ENCODE data around the gene SCGB3A2.

Gene SCGB3A2

DNA sequence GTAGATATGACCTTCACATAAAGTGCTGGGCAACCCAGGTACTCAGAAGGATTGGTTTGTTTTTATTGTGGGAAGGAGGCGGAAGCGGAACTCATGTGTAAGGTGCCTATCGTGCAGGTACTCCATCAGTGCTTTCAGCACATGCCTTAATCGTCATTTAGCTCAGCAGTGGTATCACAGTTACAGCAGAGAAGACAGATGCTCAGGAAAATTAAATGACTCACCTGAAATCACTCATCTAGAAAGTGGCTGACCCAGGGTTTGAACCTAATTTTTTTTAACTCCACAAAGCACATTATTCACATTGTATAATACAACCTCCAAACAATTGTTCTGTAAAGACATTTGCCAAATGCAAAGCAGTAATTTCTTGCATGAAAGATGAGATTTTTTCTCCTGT lies 25.6 kb downstream of the SCGB3A2 start:
- DNase-seq (ENCODE audit: low spot score): no peak

DNA sequence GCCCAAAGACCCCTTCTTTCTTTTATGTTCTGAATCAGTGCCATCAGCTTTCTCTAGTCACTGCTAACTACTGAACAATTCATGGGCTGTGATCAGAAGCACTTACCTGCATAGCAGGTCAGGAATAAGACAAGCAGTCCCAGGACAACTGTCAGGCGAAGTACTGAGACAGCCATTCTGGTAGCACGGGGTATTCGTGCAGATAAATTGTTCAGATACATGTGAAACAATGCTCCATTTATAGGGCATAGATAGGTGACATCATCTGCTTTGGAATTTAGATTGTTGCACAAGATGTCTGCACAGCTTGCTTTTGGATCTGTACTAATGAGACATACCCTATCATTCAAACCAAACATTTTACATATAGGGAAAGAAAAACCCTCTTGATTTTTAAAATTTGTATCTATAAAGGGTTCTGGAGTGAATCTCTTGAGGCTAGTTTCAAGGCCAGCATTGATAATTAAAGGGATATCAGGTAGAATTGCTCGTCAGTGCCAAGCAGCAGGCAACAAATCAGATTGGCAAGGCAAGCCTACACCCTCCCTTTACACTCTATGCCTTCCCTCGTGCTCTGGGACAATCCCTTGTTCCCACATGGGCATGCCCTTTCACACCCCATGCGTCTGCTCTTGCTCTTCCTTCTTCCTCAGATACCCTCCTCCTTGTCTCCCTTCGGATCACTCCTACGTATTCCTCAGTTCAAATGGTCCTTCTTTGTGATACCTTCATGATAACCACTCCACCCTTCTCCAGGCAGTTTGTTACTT lies 28.0 kb downstream of the SCGB3A2 start, which contains the start of gene C5orf46:
Gene C5orf46, minus strand, starts transcription at position 213 of the 770 bp plus-strand sequence. Its CDS starts 37 bp downstream, at position 176.
- no peak for DNase-seq (ENCODE audit: low spot score)

DNA sequence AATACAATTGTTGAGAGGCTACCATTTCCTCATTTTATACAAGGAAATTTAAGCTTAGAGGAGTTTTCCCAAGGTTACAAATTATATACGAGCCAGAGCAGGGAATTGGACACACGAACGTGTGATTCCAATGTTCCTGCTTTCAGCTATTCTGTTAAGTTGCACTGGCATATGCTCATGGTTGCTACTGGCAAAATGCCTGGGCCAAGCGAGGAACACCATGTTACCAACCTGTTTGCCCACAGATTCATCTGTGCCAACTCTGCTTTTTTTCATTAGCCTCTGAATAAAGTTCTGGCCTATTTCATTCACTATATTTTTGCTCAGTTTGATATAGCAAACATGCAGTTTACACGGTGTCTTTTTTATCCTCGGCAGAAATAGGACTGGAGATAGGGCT lies 32.9 kb downstream of the SCGB3A2 start:
- DNase-seq (ENCODE audit: low spot score): no peak

DNA sequence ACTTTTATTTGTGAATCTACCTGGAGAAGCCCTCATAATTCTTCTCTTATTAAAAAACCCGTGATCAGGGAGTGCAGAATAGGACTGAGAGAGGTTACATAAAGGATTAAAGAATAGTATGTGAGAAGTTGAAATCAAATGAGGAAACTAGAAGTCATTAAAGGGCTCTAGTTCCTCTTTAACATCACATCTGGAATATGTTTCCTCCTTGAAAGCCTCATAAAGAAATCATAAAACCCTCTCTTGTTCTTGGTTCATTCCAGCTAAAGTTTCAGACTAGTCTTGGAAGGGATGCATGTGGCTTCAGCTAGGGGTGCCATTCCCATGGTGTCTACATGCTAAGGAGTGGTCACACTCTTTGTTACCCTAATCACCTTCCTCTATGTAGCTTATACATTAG lies 33.5 kb downstream of the SCGB3A2 start:
- DNase-seq (ENCODE audit: low spot score): no peak

DNA sequence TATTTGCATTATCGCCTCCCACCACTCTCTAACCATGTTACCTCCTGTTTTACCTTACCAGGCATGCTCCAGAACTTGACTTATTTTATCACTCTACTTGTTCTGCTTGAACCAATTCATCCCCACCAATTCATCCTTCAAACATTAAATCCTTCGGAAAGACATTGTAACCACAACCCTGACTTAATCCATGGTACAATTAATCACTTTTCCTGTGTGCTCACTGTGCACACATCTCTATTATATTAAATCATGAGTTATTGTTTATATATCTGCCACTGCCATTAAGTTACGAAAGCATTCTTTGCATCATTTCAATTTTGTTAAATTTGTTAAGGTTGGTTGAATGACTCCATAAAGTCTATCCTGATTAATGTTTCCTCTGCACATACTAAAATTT lies 35.3 kb downstream of the SCGB3A2 start:
- no peak for DNase-seq (ENCODE audit: low spot score)

DNA sequence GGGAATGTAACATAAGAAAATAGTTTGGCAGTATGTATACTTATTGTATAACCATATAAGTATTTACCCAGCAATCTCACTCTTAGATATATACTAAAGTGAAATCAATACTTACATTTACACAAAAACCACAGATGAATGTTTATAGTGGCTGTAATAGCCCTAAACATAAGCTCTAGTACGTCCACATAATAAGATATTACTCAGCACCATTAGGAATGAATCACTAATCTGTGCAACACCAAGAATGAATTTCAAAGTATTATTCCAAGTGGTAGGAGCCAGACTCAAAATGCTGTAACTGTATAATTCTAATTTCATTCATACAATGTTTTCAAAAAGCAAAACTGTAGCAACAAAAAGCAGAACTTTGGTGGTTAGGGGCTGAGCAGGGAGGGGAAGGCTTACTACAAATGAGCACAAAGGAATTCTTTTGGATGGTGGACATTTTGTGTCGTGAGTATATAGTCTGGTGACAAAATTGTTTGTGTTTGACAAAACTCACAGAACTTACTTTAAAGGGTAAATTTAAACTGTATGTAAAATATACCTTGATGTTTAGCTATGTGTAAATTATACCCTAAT lies 39.7 kb downstream of the SCGB3A2 start:
- no peak for DNase-seq (ENCODE audit: low spot score)

DNA sequence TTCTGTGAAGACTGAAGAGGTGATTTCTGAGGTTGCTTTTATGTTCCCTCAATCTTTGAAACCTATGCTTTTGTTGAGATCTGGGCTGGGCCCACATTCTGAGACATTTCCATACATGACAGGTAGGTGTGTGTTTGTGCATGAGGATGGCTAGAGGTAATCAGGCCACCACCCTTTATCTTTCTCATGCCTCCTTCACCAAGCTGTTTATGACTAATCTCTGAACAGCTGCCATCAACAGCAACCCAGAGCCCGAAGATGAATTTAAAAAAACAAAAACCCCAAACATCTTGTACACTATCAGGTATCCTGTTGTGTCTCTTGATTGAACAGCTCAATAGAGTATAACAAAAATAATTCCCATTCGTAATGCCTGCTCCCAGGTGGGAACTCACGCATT lies 40.4 kb downstream of the SCGB3A2 start:
- DNase-seq (ENCODE audit: low spot score): no peak

DNA sequence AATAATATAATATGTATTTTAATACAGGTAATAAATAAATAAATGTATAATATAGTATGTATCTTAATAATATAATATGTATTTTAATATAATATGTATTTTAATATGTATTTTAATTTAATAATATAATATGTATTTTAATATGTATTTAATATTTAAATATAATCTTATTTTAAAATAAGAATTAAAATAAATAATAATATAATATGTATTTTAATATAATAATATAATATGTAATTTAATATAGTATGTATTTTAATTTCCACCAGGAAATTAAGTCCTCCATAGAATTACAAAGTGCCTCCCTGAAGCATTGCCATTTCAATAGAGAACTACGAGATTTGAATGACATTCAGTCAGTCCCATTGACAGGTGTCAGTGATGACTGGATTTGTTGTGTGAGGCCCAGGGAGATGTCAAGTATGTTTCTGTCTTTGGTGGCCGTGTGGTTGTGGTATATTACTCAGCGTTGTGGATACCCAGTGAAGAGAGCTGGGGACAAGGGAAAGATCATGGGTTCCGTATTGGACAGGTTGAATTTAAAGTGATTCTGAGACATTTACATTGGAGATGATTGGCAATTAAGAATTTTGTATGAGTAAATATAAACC lies 42.0 kb downstream of the SCGB3A2 start:
- DNase-seq (ENCODE audit: low spot score): no peak

DNA sequence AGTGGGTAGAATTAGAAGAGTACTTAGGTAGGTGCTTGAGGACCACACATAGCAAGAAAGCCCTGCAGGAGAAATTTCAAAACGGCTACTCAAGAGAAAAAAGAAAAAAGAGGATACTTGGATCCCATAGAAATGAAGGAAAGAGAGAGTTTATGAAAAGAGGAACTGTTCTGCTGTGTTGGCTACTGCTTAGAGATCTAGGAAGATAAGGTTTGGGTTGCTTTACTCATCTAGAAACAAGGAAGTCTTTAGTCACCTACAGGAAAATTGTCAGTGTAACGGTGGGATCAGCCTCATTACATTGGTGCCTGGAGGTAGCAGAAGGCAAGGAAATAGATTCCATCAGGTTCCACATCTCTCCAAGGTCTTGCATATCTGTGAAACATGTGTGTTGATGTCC lies 42.6 kb downstream of the SCGB3A2 start:
- DNase-seq (ENCODE audit: low spot score): no peak

DNA sequence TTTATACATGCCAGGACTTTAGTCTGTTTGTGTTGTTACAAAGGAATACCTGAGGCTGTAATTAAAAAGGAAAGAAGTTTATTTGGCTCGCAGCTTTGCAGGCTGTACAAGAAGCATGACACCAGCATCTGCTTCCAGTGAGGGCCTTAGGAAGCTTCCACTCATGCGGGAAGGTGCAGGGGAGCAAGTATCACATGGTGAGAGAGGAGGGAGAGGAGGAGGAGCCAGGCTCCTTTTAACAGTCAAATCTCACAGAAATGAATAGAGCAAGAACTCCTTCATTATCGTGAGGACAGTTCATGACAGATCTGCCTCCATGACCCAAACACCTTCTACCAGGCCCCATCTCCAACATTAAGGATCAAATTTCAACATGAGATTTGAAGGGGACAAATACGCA lies 46.5 kb downstream of the SCGB3A2 start:
- no peak for DNase-seq (ENCODE audit: low spot score)

DNA sequence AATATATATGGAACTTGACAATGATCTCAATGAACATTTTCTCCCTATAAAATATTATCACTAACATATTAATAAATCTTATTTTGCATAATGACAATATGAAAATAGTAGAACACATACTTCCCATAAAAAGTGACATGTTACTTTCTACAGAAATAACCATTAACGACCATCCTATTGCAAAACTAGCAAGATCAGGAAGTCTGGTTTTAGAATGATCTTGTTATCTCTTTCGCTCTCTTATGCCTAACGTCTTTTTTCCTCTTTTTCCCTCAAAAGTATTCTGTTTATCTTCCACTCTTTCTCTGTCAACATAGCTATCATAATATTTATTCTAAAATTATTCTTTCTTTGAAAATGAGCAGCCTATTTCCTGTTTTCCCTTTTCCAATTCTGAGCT lies 49.4 kb downstream of the SCGB3A2 start:
- no peak for DNase-seq (ENCODE audit: low spot score)

DNA sequence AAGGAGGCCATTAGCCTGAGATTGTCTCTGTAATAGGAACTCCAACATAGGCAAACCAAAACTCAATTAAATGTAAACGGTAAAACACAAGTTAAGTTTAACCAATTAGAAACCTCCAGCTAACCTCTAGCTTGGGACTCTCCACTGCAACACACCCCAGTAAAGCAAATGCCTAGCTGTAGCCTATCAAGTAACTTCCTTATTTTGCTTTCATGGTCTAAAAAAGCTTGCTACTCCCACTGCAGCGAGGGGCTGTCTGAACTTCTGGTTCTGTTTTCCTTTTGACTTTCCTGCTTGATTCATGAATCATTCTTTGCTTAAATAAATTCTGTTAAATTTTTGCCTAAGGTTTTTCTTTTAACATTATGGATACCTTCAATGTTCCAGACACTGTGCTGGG lies 52.3 kb downstream of the SCGB3A2 start:
- DNase-seq (ENCODE audit: low spot score): no peak

Data from kidney capillary endothelial cell (primary cell).